ENCODE data around the gene WDR88.
A peak's percentile ranks its signal among the peaks of the same experiment; 100 is the strongest.

The WDR88 gene

GRCh38 chr19:33224694-33225457 is 93.0 kb downstream of the WDR88 start:
- intact Hi-C loops (cut with DNase I), result no loop called here
- peak in 2 of 10 donors; percentile 57 to 61 for DNase-seq

Measured in posterior cingulate gyrus (tissue), 11 donors.